Body of pancreas (tissue), 4 donors: ENCODE measurements around the gene GMEB2. TPM values are rescaled to one million over a fixed set of nuclear protein-coding genes. Genes with fewer than 3 reads are reported as not detected.
"Not testable (repeated sequence)": the region's sequence is repeated elsewhere in the genome, so short reads cannot be mapped to it uniquely, and the experiment has no call there.

Experiments used
- ATAC-seq: fragments of 150-250 bp; one replicate; pipeline ENCODE4 v1.9.1; 2016
- DNase-seq, 4 donors: peaks; one replicate each; pipeline ENCODE4 v3.0.0-alpha.2; 2019
- H3K27ac ChIP-seq, 4 donors: fragments of 200-600 bp; sonication (generic); 1 replicate in 3 of 4; 2 replicates in 1 of 4; pipeline versions ENCODE4 v1.5.1 to v1.6.1; 2016 to 2019; ENCODE audit warnings: mild to moderate bottlenecking in 1 of 4, mixed read lengths in 1 of 4, moderate library complexity in 1 of 4
- H3K27me3 ChIP-seq, 2 donors: fragments of 200-600 bp; sonication (generic); one replicate each; pipeline ENCODE4 v1.6.0; 2016; ENCODE audit warnings: mild to moderate bottlenecking in 1 of 2
- H3K36me3 ChIP-seq, 2 donors: fragments of 200-600 bp; sonication (generic); replicated peaks in 1 of 2; 2 replicates each; pipeline ENCODE4 v1.5.1; 2016; ENCODE audit warnings: low read depth in 2 of 2; ENCODE audit not compliant: insufficient read depth in 1 of 2
- H3K4me1 ChIP-seq: fragments of 200-600 bp; sonication (generic); one replicate; pipeline ENCODE4 v1.6.0; 2016
- H3K4me3 ChIP-seq, 2 donors: fragments of 200-600 bp; sonication (generic); 1 replicate in 1 of 2; 2 replicates in 1 of 2; pipeline ENCODE4 v1.5.1; 2016 to 2019
- H3K9me3 ChIP-seq, 3 donors: fragments of 200-600 bp; sonication (generic); 1 replicate in 2 of 3; 2 replicates in 1 of 3; pipeline ENCODE4 v1.5.1; 2016
- CTCF ChIP-seq, 7 experiments: fragments of 450-650 bp in 4 of 7; fragments of 200-600 bp in 3 of 7; sonication (generic) in 3 of 7; IDR thresholded peaks; one replicate each; pipeline ENCODE4 v1.5.1; 2016 to 2019; ENCODE audit warnings: antibody characterized with exemption in 7 of 7
- POLR2A ChIP-seq, 3 donors: fragments of 450-650 bp; IDR thresholded peaks; one replicate each; pipeline ENCODE4 v1.6.1; 2016; ENCODE audit warnings: antibody characterized with exemption in 3 of 3, mild to moderate bottlenecking in 2 of 3
- WGBS, 2 donors: methylation state at CpG; one replicate each; pipeline ENCODE4 v1.1.5; 2017; 5-methylcytosine and 5-hydroxymethylcytosine counted together
- intact Hi-C: fragments of 100-400 bp; cut with DNase I; formaldehyde crosslinking; loops from one replicate; pipeline ENCODE4 v1.15.1; 2023
- total RNA-seq, 2 donors: library from RNA; depleted of rRNA; stranded (reverse); fragments of >200 nt; gene quantifications; one replicate each; pipeline ENCODE4 v1.1.0, GENCODE V29; 2016

Gene GMEB2
- total RNA-seq, 2 donors from 2014 or later: 8.9 to 9.9 TPM

DNA sequence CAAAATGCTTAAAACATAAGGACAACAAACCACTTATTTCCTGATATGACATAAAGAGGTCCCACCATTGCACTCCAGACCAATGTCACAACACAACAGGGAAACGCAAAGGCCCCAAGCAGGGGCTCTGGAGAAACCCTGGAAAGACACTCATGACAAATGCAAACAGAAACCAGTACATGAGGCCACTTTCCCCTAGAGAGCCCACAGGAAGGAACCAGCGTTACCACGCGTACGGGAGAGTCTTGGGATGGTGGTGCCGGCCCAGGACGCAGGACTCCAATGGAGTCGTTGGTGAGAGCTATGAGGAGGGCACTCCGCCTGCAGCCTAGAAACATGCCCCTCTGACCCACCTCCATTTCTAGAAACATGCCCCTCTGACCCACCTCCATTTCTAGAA, 20.2 kb downstream of the GMEB2 start:
- ATAC-seq: no peak

GRCh38 chr20:63602321-63602720, 24.6 kb downstream of the GMEB2 start:
- WGBS, 2 donors: 82 to 93% methylated on average over 3 of the region's 3 CpGs
- peaks cover 0 to 17% of the 10 kb centered on the region in 2 donors for H3K36me3 ChIP-seq
- no peak for DNase-seq
- intact Hi-C loops: no loop called here
- H3K9me3 ChIP-seq: no peaks in the 10 kb centered on the region
- H3K27me3 ChIP-seq: no peaks in the 10 kb centered on the region
- H3K4me1 ChIP-seq: no peaks in the 10 kb centered on the region
- no peak for ATAC-seq
- no peak for TF ChIP-seq CTCF (IDR thresholded peaks at IDR 0.05)
- TF ChIP-seq POLR2A (IDR thresholded peaks at IDR 0.05): no peak
- H3K4me3 ChIP-seq: no peak overlapping the region
- no peak overlapping the region for H3K27ac ChIP-seq

More for the DNA sequence above, 20.2 kb downstream of the GMEB2 start:
- Histone ChIP-seq H3K4me3 (no peak overlapping the region), H3K27me3 (no peaks in the 10 kb centered on the region), H3K36me3 (peaks cover 0 to 10% of the 10 kb centered on the region in 2 donors), H3K4me1 (no peaks in the 10 kb centered on the region), H3K27ac (no peak overlapping the region), H3K9me3 (no peaks in the 10 kb centered on the region)
- WGBS, 2 donors: 88 to 92% methylated on average over 9 of the region's 9 CpGs
- intact Hi-C loops: no loop called here
- TF ChIP-seq CTCF (IDR thresholded peaks at IDR 0.05): no peak
- TF ChIP-seq POLR2A (IDR thresholded peaks at IDR 0.05): no peak
- DNase-seq: no peak

- intact Hi-C loops, H3K27me3 ChIP-seq, DNase-seq, H3K4me1 ChIP-seq, H3K9me3 ChIP-seq, H3K27ac ChIP-seq, ATAC-seq, H3K4me3 ChIP-seq: not testable (repeated sequence)
- 62 to 64% methylated on average over 3 to 8 of the region's 8 CpGs for WGBS, 2 donors
- H3K36me3 ChIP-seq: peaks cover 0 to 17% of the 10 kb centered on the region in 2 donors
Measured at GRCh38 chr20:63601679-63602078, 25.2 kb downstream of the GMEB2 start.

DNA sequence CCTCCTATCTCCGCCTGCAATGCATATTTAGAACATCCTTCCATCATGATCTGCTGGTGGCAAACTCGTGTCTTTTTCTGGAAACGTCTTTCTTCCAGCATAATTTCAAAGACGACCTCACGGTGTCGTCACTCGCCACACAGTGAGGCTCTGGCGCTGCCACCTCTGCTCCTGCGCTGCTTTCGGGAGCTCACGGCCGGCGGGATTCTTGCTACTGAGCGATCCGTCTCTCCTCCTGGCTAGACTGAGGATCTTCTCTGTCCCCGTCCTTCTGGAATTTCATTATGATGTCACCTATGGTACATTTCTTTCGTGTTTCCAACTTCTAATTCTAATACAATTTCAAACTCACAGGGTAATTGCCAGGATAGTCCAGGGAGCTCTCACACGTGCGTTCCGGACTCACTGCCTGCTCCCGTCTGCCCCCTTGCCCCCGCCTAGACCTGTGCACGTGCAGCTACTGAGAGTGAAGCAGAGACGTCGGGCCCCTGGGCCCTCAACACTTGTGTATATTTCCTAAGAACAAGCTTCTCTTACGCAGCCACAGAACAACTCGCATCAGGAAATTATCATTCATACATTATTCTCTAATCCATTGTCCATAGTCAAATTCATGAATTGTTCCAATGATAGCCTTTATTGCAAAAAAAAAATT, 27.4 kb downstream of the GMEB2 start:
- Histone ChIP-seq H3K36me3 (peaks cover 0 to 17% of the 10 kb centered on the region in 2 donors), H3K27me3 (no peaks in the 10 kb centered on the region), H3K4me1 (no peaks in the 10 kb centered on the region), H3K27ac (no peak overlapping the region), H3K9me3 (no peaks in the 10 kb centered on the region), H3K4me3 (no peak overlapping the region)
- 92 to 93% methylated on average over 27 of the region's 27 CpGs for WGBS, 2 donors
- no peak for ATAC-seq
- no peak for DNase-seq
- intact Hi-C loops: no loop called here
- TF ChIP-seq CTCF (IDR thresholded peaks at IDR 0.05) (no peak), POLR2A (IDR thresholded peaks at IDR 0.05) (no peak)

DNA sequence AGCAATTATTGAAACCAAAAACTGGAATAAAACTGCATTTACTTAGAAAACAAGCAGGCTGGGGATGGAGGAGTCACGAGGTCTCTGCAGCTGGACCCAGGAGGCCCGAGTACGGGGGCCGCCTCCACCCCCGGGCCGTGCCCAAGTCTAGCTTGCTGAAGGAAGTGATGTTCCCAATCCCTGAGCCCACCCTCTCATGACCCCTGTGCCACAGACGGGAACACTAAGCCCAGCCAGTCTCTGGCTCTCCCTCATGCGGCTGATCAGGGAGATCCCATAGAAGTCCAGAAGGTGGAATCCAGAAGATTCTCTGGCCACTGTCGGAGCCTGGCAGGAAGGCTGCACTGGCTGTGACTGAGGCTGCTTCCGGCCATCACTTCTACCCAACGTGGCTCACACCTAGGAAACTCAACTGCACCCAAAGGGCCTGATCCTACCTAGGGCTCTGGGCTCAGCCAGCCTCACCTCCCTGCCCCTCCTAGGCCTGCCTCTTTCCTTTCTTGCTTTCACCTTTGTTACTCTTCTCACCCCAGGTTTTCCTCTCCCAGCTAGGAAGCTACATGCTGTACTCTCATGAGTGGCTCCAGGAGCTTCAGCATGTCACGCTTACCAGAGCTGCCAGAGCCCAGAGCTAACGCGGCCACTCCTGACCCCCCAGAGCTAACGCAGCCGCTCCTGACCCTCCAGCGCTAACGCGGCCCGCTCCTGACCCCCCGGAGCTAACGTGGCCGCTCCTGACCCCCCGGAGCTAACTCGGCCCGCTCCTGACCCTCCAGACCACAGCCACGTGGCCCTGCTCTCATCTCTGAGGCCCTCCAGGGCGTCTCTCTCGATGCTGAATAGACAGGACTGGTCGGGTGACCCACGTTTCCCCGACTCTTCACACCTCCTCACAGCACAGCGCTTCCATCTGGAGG, 28.2 kb downstream of the GMEB2 start:
- TF ChIP-seq CTCF (IDR thresholded peaks at IDR 0.05): no peak
- no peak for TF ChIP-seq POLR2A (IDR thresholded peaks at IDR 0.05)
- 91% methylated on average over 30 to 33 of the region's 33 CpGs for WGBS, 2 donors
- no peak overlapping the region for H3K4me3 ChIP-seq
- peaks cover 0 to 17% of the 10 kb centered on the region in 2 donors for H3K36me3 ChIP-seq
- no peaks in the 10 kb centered on the region for H3K27me3 ChIP-seq
- no peaks in the 10 kb centered on the region for H3K4me1 ChIP-seq
- no peak for DNase-seq
- no peaks in the 10 kb centered on the region for H3K9me3 ChIP-seq
- ATAC-seq: no peak
- H3K27ac ChIP-seq: no peak overlapping the region
- intact Hi-C loops: no loop called here
